ENCODE results near the gene ANKH. TPM values are rescaled to one million over a fixed set of nuclear protein-coding genes. Genes with fewer than 3 reads are reported as not detected.

ANKH gene
- polyA plus RNA-seq, 1 donor from 2014 or later: 9.9 TPM

DNA sequence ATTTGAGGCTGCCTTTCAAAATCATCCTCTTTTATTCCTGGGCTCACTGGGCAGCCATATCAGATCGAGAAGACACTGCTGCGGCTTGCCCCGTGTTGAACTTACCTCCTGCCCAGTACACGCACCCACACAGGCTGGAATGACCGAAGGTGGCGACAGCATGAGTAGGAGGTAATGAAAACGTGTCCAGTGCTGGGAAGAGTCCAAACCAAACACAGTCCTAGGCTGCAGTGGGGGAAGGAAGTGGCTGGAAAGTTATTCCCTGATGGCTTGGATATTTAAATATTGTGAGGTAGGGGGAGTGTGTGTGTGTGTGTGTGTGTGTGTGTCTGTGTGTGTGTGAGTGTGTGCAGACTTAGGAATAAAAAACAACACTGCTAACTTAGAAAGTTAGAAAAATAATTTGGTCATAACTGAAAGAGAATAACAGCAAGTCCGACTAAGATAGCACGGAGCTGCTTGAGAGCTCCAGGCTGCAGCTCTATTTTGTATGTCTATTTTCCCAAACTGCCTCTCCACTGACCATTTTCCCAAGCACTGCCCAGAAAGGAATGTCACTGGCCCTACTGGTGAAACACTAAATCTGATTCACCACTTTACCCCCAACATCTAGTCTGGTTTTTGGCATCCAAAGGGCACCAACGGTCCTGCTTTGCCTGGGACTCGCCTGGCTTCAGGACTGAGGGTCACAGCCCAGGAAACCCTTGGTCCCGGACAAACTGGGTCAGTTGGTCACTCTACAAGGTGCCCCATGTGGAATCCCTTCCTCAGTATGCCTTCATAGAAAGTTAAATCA, 41.2 kb downstream of the ANKH start:
- H3K36me3 ChIP-seq (ENCODE audit: insufficient read depth, low read length): no peaks in the 10 kb centered on the region
- H3K9me3 ChIP-seq (ENCODE audit: low read length): no peaks in the 10 kb centered on the region
- H3K9ac ChIP-seq (ENCODE audit: low read length): no peak overlapping the region
- H3K4me2 ChIP-seq (ENCODE audit: low read length): no peak overlapping the region
- no peak overlapping the region for H3K27ac ChIP-seq (ENCODE audit: low read length)
- H3K79me2 ChIP-seq (replicated peaks; ENCODE audit: insufficient read depth, low read length): no peaks in the 10 kb centered on the region
- no peaks in the 10 kb centered on the region for H4K20me1 ChIP-seq (ENCODE audit: insufficient read depth)
- no peaks in the 10 kb centered on the region for H3K9me2 ChIP-seq (ENCODE audit: insufficient read depth, low read length)
- H3F3A ChIP-seq (ENCODE audit: insufficient read depth, low read length, poor library complexity, severe bottlenecking): no peaks in the 10 kb centered on the region
- H3K4me3 ChIP-seq (ENCODE audit: low read length): no peak overlapping the region
- H3K27me3 ChIP-seq (ENCODE audit: insufficient read depth, low read depth, low read length): no peaks in the 10 kb centered on the region
- H2AFZ ChIP-seq (ENCODE audit: low read depth, low read length): no peak overlapping the region
- TF ChIP-seq TAF1 (IDR thresholded peaks at IDR 0.05; ENCODE audit: low read depth) (no peak), RAD21 (conservative IDR thresholded peaks at IDR 0.05) (no peak), SMC3 (conservative IDR thresholded peaks at IDR 0.05; ENCODE audit: poor library complexity) (no peak), POLR2AphosphoS5 (IDR thresholded peaks at IDR 0.05) (no peak), EZH2 (IDR thresholded peaks at IDR 0.05; ENCODE audit: borderline replicate concordance, insufficient read depth, low read length, poor library complexity, severe bottlenecking) (no peak), EP300 (conservative IDR thresholded peaks at IDR 0.05; ENCODE audit: poor library complexity, severe bottlenecking) (no peak), MXI1 (conservative IDR thresholded peaks at IDR 0.05; ENCODE audit: poor library complexity, severe bottlenecking) (no peak)
- TF ChIP-seq, protein P1, sequence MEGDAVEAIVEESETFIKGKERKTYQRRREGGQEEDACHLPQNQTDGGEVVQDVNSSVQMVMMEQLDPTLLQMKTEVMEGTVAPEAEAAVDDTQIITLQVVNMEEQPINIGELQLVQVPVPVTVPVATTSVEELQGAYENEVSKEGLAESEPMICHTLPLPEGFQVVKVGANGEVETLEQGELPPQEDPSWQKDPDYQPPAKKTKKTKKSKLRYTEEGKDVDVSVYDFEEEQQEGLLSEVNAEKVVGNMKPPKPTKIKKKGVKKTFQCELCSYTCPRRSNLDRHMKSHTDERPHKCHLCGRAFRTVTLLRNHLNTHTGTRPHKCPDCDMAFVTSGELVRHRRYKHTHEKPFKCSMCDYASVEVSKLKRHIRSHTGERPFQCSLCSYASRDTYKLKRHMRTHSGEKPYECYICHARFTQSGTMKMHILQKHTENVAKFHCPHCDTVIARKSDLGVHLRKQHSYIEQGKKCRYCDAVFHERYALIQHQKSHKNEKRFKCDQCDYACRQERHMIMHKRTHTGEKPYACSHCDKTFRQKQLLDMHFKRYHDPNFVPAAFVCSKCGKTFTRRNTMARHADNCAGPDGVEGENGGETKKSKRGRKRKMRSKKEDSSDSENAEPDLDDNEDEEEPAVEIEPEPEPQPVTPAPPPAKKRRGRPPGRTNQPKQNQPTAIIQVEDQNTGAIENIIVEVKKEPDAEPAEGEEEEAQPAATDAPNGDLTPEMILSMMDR (IDR thresholded peaks at IDR 0.05; ENCODE audit: poor library complexity, severe bottlenecking): no peak
- TF ChIP-seq, protein P2, sequence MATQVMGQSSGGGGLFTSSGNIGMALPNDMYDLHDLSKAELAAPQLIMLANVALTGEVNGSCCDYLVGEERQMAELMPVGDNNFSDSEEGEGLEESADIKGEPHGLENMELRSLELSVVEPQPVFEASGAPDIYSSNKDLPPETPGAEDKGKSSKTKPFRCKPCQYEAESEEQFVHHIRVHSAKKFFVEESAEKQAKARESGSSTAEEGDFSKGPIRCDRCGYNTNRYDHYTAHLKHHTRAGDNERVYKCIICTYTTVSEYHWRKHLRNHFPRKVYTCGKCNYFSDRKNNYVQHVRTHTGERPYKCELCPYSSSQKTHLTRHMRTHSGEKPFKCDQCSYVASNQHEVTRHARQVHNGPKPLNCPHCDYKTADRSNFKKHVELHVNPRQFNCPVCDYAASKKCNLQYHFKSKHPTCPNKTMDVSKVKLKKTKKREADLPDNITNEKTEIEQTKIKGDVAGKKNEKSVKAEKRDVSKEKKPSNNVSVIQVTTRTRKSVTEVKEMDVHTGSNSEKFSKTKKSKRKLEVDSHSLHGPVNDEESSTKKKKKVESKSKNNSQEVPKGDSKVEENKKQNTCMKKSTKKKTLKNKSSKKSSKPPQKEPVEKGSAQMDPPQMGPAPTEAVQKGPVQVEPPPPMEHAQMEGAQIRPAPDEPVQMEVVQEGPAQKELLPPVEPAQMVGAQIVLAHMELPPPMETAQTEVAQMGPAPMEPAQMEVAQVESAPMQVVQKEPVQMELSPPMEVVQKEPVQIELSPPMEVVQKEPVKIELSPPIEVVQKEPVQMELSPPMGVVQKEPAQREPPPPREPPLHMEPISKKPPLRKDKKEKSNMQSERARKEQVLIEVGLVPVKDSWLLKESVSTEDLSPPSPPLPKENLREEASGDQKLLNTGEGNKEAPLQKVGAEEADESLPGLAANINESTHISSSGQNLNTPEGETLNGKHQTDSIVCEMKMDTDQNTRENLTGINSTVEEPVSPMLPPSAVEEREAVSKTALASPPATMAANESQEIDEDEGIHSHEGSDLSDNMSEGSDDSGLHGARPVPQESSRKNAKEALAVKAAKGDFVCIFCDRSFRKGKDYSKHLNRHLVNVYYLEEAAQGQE (IDR thresholded peaks at IDR 0.05; ENCODE audit: borderline replicate concordance): no peak

DNA sequence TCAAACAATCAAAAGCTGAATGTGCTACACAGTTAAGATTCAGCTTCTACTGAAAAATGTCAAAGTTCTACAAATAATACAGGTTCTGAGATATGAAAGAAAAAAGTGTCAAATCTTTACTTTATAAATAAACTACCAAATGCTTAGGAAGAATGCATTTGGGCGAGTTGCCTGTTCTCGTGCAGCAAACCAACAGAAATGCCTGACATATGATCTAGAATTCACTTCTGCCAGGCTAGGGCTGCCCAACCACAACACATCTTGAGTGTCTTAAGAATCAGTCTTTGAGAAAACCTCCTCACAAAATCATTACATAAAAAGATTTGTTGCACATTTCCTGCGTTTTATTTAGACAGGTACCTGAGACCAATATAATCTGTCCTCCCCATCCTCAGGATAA, 42.2 kb downstream of the ANKH start:
- Histone ChIP-seq H3K27me3 (ENCODE audit: insufficient read depth, low read depth, low read length) (no peaks in the 10 kb centered on the region), H4K20me1 (ENCODE audit: insufficient read depth) (no peaks in the 10 kb centered on the region), H3K79me2 (replicated peaks; ENCODE audit: insufficient read depth, low read length) (no peaks in the 10 kb centered on the region), H3K9me3 (ENCODE audit: low read length) (no peaks in the 10 kb centered on the region), H3K27ac (ENCODE audit: low read length) (no peak overlapping the region), H3K36me3 (ENCODE audit: insufficient read depth, low read length) (no peaks in the 10 kb centered on the region), H3K9me2 (ENCODE audit: insufficient read depth, low read length) (no peaks in the 10 kb centered on the region), H3K9ac (ENCODE audit: low read length) (no peak overlapping the region), H3K4me2 (ENCODE audit: low read length) (no peak overlapping the region), H3F3A (ENCODE audit: insufficient read depth, low read length, poor library complexity, severe bottlenecking) (no peaks in the 10 kb centered on the region), H3K4me3 (ENCODE audit: low read length) (no peak overlapping the region), H2AFZ (ENCODE audit: low read depth, low read length) (no peak overlapping the region)
- no peak for TF ChIP-seq MXI1 (conservative IDR thresholded peaks at IDR 0.05; ENCODE audit: poor library complexity, severe bottlenecking)
- TF ChIP-seq SMC3 (conservative IDR thresholded peaks at IDR 0.05; ENCODE audit: poor library complexity): no peak
- TF ChIP-seq, protein P1 (IDR thresholded peaks at IDR 0.05; ENCODE audit: poor library complexity, severe bottlenecking): no peak
- TF ChIP-seq EP300 (conservative IDR thresholded peaks at IDR 0.05; ENCODE audit: poor library complexity, severe bottlenecking): no peak
- TF ChIP-seq, protein P2 (IDR thresholded peaks at IDR 0.05; ENCODE audit: borderline replicate concordance): no peak
- no peak for TF ChIP-seq RAD21 (conservative IDR thresholded peaks at IDR 0.05)
- TF ChIP-seq TAF1 (IDR thresholded peaks at IDR 0.05; ENCODE audit: low read depth): no peak
- TF ChIP-seq EZH2 (IDR thresholded peaks at IDR 0.05; ENCODE audit: borderline replicate concordance, insufficient read depth, low read length, poor library complexity, severe bottlenecking): no peak

All from neural cell (in vitro differentiated cells).